ENCODE measurements around the gene TWIST2.

The TWIST2 gene

DNA sequence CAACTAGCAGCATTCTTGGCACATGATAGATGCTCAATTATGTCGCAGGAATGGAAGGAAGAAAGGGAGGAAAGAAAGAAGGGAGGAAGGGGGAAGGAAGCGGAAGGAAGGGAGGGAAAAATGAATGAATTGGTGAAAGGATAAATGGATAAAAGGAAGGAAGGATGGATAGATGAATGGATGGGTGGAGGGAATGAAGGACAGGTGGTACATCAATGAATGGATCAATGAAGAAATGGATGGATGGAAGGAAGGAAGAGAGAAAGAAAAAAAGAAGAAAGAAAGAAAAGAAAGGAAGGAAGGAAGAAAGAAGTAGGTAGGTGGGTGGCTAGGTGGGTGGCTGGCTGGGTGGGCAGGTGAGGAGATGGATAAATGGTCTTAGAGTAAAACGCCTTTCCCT, 56.8 kb downstream of the TWIST2 start:
- no peak for DNase-seq (ENCODE audit: low read depth)

DNA sequence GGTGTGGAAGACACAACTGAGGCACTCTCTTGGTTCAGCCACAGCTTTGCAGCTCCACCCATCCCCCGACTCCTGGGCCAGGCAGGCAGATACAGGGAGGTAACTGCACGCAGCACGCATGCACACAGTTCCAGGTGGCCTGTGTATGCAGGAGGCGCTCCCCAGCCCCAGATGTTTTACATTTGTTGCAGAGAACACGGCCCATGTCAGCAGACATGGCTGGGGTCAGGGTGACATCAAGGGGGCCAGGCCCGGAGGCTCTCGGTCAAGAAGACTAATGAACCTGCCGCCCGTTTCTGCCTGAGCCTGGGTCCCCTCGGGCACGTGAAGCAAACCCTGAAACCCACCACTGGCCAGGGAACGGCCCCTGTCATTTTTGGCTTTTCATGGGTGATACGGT, 57.3 kb downstream of the TWIST2 start:
- DNase-seq (ENCODE audit: low read depth), result no peak

DNA sequence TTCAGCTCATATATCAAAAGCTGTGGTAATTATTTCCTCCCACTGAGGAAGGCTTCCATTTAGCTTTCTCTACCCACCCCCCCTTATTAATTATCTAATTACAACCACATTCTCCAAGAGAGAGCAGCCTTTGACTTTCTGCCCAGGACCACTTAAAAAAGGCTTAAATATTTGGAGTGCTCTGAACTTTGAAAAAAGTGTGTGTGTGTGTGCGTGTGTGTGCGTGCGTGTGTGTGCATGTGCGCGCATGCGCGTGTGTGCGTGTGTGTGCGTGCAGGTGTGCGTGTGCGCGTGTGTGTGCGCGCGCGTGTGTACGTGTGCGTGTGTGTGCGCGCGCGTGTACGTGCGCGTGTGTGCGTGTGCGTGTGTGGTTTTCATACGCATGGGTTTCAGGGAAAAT, 57.8 kb downstream of the TWIST2 start:
- no peak for DNase-seq (ENCODE audit: low read depth)

DNA sequence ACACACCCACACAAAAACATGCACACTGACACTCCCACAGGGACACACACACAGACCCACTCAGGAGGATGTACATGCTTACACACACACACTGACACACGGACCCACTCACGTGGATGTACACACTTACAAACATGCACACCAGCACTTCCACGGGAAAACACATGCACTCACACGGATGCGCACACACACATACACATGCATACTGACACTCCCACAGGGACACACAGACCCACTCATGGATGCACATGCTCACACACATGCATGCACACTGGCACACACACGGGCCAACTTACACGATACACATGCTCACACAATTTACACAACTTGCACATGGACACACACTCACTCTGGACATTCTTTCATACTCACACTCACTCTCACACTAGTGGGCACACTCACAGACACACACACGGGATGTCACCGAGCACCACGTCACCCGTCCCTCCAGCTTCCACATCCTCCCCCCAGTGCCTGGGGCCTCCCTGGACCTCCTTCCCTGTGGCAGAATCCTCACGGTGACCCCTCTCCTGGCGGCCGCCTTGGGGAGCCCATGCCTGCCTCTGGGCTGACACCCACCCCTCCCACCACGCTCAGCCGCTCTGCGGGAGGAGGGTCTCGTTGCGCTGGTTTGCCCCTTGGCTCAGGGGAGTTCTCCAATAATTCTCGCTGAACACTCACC, 58.5 kb downstream of the TWIST2 start:
- DNase-seq (ENCODE audit: low read depth), result no peak

DNA sequence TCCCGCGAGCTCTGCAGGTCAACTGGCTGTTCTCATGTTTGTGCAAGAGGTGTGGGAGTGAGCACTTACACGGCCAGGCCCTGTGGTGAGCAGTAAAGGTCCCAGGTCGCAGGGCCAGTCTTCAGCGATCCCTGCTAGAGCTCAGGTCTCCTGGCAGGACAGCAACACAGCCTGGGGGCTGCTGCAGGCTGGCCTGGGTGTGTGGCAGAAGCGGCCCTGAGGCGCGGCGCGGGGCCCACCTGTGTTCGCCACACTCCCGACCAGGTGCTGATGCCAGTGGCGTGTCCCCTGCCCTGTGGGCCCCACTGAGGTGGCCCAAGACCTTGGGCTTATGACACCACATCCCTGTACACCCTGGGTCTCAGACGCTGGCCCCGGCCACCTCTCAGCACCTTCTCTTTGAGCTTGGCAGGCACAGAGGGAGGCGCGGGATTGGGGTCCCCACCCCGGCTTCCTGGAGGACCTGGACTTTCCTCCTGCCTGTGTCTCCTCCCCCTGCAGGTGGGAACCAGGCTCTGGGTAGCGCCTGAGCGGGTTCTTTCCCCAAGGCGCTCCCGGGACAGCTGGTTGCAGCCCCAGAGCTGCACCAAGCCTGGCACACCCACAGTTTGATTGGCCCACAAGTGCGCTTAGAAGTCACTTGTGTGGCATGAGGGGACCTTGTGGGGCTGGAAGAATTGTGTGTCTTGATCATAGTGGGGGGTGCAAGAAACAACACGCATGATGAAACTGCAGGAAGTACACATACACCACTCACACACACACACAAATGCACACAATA, 59.2 kb downstream of the TWIST2 start:
- DNase-seq (ENCODE audit: low read depth), result no peak

DNA sequence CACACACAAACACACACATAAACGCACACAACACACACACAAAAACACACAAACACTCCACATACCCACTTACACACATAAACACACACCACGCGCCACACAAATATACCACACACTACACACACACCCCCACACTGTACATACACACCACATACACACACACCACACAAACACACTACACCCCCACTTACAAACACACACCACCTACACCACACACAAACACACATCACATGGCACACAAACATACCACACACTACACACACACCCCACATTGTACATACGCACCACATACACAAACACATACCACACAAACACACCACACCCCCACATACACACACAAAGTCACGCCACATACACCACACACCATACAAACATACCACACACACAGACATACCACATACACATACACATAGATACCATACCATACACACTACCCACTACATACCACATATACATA, 59.9 kb downstream of the TWIST2 start:
- no peak for DNase-seq (ENCODE audit: low read depth)

DNA sequence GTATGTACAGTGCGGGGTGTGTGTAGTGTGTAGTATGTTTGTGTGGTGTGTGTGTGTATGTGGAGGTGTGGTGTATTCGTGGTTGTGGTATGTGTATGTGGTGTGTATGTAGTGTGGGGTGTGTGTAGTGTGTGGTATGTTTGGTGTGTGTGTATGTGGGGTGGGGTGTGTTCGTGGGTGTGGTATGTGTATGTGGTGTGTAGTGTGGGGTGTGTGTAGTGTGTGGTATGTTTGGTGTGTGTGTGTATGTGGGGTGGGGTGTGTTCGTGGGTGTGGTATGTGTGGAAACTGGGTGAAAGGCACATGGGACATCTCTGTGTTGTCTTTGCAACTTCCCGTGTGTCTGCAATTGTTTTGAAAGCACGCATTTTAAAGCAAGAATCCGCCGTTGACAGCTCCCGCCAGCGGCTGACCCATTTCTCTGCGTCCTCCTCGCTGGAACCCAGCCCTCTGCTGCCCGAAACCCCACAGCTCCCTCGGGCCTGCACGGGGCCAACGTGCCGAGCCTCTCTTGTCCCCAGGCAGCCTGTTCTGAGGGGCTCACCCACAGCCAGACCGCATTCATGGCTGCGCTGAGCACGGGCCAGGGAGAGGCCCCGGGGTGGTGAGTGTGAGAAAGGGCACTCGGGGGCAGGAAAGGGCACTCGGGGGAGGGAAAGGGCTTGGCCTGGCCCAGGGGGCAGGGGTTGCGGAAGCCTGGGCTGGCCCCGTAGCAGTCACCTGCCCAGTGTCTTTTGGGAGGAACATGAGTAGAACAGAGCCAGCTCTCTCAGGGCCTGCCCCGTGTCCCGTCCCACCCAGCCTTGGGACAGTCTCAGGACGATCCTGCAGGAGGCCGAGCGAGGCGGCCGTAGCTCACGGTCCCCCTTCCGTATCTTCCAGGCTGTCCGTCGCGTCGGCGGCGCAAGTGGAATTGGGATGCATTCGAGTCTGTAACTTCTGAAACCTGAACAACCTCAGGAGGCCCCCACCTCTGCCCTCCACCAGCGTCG, 61.4 kb downstream of the TWIST2 start:
- DNase-seq (ENCODE audit: low read depth), result no peak

DNA sequence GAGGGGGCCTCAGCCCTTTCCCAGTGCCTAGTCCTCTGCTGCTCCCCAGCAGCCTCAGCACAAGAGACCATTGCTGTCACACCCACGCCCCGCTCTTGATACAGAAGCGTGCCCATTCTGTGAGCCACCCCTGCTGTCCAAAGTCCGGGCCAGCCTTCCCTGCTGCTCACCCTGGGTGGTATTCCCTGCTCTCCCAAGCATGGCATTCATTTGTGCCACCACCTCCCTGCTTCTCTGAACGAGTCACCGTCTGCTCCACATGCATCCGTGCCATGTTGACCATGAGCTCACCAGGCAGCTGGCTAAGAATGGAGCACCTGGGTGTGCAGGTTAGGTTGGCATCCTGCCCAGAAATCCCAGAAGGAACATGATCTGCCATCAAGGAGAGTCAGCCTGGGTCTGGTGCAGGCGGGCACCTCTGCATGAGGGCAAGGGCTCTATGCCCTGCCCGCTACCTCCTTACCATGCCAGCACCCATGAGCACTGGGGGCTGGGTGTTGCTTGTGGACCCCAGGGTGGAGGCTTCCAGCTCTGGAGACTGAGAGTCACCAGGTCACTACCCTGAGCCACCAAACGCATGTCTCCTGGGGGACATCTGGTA, 63.0 kb downstream of the TWIST2 start:
- DNase-seq (ENCODE audit: low read depth), result no peak

DNA sequence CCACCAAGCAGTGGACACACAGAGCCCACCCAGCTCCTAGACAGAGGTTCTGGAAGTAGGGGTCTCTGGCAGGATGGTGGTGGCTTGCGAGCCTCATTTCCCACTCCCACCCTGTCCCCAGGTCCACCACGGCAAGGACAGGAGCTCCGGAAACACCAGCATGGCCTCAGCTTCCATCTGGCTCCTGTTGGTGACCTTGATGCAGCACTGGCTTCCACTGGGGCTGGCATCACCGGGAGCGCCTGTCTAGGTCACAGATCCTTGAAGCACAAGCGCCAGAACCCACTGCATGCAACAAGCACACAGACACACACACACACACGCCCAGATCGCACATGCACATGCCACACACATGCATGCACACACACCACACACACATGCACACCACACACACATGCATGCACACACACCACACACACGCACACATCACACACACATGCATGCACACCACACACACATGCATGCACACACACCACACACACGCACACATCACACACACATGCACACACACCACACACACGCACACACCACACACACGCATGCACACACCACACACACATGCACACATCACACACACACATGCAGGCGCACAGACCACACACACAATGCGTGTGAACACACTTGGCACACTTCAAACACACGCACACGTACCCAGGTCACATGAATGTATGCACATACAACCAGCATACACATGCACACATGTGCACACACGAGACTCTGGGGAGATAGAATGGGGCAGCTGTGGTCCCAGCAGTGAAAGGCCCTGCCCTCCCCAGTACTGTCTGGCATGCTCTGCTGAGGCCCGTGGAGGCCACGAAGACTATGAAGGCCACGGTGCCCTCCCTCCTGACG, 63.7 kb downstream of the TWIST2 start:
- DNase-seq (ENCODE audit: low read depth), result no peak

DNA sequence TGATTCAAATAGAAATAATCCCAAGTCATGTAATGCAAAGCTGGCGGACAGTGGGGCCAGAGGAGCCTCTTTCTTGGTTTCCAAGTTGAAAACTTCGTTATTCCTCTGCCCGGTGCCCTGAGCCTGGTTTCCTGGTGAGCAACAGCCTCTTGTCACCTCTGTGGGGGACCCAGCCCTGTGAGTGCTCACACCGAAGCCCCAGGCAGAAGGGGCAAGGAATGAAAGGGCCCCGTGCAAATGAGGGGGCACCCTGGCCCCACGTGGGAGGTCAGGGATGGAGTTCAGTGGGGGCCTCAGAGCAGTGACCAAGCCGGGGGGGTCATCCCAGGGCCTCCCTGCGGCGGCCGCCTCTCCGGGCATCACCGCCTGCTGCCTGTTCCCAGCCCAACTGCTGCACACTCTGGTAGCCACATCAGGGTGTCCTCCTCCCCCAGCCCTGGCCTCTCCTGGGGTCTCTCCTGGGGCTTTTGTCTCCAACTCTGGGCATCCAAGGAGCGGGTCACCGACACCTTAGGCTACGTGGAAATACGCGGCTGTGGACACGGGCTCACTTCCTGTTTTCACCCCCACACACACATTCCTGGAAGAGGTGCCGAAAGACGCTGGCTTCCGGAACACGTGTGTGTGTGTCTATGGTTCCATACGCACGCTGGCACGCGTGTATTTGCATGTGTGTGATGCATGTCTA, 64.5 kb downstream of the TWIST2 start:
- DNase-seq (ENCODE audit: low read depth), result no peak

DNA sequence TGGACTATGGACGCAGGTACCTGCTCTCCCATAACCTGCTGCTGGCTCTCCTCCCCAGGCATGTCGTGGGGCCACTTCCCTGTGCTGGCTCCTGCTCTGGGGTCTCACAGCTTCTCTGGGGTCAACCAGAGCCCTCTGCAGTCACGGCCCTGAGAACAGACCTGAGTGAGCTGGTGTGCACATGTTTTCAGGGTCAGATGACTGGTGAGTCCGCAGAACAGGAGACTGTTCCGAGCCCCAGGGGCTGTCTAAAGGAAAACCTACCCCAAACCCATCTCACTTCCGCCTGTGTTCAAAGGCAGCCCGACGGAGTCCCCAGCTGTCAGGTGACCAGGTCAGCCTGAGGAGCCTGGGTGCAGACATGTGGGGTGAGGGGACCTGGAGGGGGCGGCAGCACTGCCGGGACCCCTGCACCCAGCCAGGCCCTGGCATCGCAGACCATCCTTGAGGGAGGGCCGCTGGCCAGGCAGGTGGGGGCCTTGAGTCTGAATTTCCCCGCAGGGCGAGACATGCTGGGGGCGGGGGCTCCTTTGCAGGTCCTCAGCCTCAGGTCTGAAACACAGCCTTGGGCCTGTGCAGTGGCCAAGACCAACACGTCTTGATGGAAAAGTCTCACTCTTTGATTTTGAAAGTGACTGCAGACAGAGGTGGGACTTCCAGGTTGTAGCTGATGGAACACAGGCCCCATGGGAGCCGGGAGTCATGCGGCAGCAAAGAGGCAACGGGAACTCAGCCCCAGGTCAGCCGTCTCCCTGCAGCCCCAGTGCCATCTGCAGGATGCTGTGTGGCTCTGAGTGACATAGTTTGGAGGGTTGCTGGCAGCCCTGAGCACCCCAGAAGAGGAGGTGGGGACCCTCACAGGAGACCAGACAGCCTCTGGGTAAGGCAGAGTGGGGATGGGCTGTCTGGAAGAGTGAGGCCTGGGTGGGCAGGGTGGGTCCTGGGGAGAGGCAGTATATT, 65.3 kb downstream of the TWIST2 start:
- DNase-seq (ENCODE audit: low read depth), result no peak

DNA sequence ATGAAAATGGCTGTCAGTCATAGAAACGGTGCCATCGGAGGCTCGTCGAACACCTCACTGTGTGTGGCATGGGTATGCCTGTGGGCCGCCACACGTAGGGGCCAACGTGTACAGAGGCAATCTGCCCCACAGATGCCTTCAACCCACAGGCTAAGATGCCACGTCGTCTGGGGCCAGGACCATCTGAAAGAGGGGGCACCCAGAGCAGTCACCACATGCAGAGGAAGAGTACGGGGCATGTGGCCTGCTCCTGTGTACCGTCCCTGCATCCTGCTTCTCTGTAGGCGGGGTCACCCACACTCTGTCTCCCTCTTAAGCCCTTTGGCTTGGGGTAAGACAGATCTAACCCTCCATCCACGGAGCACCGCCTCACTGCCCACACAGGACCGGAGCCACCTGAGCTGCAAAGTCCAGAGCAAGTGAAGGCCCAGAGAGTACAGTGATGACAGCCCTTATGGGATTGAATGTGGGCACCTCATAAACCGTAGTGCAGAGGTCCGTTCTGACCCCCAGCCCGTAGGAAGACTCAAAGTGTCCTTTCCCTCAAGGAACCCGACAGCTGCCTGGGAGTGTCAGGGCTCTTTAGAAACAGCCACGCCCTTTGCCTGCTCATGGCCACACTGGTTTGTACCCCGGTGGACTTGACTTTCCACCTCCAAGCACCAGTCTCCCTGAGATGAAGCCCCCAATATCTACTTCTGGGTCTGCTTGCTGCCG, 66.2 kb downstream of the TWIST2 start:
- DNase-seq (ENCODE audit: low read depth), result no peak

DNA sequence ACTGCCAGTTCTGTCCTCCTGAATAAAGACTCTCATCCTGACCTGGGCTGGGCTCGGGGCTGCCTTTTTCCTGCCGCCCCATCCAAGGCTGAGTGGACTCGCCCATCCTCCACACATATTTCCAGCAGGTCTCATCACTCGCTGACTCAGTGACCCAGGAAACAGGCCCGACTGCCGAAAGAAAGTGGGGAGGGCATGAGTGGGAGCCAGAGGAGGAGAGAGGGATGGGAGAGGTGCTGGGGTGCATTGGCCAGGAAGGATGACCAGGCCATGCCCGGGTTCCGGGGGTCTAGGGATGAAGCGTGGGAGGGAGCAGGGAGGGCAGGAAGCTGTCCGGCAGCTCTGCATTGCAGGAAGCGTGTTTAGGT, 66.7 kb downstream of the TWIST2 start:
- DNase-seq (ENCODE audit: low read depth), result no peak

DNA sequence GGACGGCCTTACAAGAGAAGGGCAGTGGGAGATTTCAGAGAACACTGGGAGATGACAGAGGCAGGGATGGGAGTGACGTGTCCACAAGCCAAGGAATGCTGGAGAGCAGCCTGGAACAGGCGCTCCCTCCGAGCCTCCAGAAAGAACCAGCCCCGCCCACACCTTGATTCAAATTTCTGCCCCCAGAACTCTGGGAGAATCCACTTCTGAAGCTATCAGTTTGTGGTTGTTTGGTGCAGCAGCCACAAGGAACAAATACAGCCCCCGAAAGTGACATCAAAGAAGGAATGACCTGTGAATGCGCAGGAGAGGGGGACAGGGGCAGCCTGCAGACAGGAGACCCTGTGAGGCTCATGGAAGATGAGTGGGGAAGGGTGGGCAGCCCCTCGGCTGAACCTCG, 67.3 kb downstream of the TWIST2 start:
- DNase-seq (ENCODE audit: low read depth), result no peak

DNA sequence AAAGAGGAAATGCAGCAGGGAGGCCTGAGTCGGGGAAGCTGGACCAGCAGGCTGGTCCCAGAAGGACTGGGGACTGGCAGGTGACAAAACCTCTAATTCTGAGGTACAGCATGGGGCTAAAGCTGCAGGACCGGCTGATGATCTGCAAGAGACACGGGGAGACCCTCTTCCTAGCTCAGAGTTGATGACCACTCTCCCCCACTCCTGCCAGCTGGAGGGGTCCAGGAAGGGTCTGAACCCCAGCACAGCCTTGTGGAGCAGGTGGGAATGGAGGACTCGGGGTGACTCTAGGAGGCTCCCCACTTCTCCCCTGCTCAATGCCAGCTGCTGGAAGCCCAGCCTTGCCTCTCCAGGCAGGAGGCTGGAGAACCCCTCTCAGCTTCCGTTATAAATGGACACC, 67.7 kb downstream of the TWIST2 start:
- no peak for DNase-seq (ENCODE audit: low read depth)

DNA sequence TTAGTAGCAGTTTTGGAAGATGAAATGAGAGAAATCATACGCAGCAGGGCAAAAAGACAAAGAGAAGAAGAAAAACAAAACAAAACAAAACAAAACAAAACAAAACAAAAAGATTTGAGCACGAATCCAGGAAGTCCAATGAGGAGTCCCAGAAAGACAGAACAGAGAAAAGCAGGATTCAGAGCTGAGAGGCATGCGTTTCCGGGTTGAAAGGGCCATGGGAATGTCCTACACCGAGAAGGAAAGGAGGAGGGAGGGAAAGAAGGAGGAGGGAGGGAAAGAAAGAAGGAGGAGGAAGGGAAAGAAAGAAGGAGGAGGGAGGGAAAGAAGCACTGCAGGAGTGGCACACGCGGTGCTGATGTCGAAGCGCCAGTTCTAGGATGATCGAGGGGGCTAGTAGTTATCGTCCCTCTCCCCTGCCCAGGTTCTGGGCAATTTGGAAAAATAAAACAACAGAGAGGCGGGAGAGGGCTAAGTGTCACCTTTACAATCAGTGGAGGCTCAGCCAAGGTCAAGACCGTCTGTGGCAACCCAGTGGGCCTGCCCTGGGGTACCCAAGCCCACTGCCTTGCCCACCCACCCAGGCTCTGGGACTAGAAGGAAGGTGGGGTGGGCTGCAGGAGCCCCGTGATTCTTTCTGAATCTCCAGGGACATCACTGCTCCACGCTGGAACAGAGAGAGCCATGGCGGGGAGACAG, 68.4 kb downstream of the TWIST2 start:
- no peak for DNase-seq (ENCODE audit: low read depth)

DNA sequence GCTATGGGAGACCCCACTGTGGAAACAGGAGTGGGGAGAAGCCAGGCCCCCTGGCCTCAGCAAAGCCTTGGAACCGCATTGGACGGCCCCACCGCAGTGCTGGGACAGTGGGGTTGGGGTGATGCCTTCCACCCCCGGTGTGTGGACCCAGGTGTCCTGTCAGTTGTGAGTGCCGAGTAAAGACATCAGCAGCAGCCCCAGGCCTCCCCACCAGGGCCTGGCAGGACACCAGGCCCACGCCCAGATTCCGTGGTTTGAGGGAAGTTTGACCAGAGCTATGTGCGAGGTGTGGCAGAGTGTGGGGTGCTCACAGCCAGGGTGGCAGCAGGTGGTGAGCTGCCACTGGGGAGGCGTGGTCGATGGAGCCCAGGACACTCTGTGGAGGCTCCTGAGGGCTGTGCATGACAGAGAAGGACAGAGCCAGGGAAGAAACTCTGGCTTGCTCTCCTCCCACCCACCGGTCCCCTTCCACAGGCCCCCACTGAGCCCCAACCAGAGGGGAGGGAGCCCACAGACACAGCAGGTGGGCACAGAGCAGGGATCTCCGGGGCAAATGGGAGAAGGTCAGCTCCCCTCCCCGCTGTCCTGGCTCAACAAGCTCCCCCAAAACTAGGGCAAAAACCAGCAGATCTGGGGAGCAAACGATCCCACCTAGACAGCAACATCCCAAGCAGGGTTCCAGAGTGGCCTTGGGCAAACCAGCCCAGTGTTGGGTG, 69.1 kb downstream of the TWIST2 start:
- no peak for DNase-seq (ENCODE audit: low read depth)

Data from stimulated activated CD8-positive, alpha-beta memory T cell treated with anti-CD3 and anti-CD28 coated beads, Interleukin-12 subunit alpha, Interleukin-12 subunit beta, amount 100 ng/mL, for 1 hour (primary cell).